ENCODE measurements around the gene CELF1.

CELF1 gene

GRCh38 chr11:47426062-47426956 is 126.6 kb downstream of the CELF1 start, which contains the start of gene PSMC3:
Gene PSMC3 (minus strand): TSS chr11:47426439. CDS start chr11:47426279, 160 bp downstream.
- peak; percentile 99 for DNase-seq (ENCODE audit: low spot score)
- Histone ChIP-seq H3K27ac (peak within 1 kb of the TSS; percentile 90 to 93), H3K4me3 (peak within 1 kb of the TSS; percentile 91)
- TF ChIP-seq CTCF (IDR thresholded peaks at IDR 0.05) = no peak

- peak overlapping the region; percentile 91 for H3K4me3 ChIP-seq
- DNase-seq (ENCODE audit: low spot score) = no peak
- peak overlapping the region; percentile 90 to 93 for H3K27ac ChIP-seq
- no peak for TF ChIP-seq CTCF (IDR thresholded peaks at IDR 0.05)
These were observed 127.3 kb downstream of the CELF1 start for GRCh38 chr11:47425611-47426010.

- Histone ChIP-seq H3K4me3 (no peak overlapping the region), H3K27ac (peak overlapping the region in 1 of 2 donors; percentile 2)
- TF ChIP-seq CTCF (IDR thresholded peaks at IDR 0.05) = no peak
- no peak for DNase-seq (ENCODE audit: low spot score)
These were observed 134.3 kb downstream of the CELF1 start for GRCh38 chr11:47418454-47419259.

- Histone ChIP-seq H3K4me3 (no peak overlapping the region), H3K27ac (peak overlapping the region in 1 of 2 donors; percentile 2)
- TF ChIP-seq CTCF (IDR thresholded peaks at IDR 0.05) = no peak
These were observed 135.2 kb downstream of the CELF1 start for GRCh38 chr11:47417712-47418111.

GRCh38 chr11:47415949-47416472 is 136.9 kb downstream of the CELF1 start:
- Histone ChIP-seq H3K4me3 (peak overlapping the region; percentile 11), H3K27ac (peak overlapping the region; percentile 82 to 89)
- peak; percentile 93 for DNase-seq (ENCODE audit: low spot score)
- TF ChIP-seq CTCF (IDR thresholded peaks at IDR 0.05) = no peak

More at GRCh38 chr11:47417712-47418111, 135.2 kb downstream of the CELF1 start:
- DNase-seq (ENCODE audit: low spot score) = no peak
